A549 (cell line): Measurements from ENCODE around the gene SPARC. TPM values are rescaled to one million over a fixed set of nuclear protein-coding genes. Genes with fewer than 3 reads are reported as not detected.
A peak's percentile ranks its signal among the peaks of the same experiment; 100 is the strongest.

Source experiments
- ATAC-seq, 2 experiments: fragments of 200-7000 bp in 1 of 2; fragments of >200 bp in 1 of 2; cut with Nextera tagmentation in 1 of 2; cut with Tn5 transposase in 1 of 2; 3 replicates each; pipeline versions ENCODE4 v1.8.0 to v1.9.1; 2018 to 2020; ENCODE audit warnings: mild to moderate bottlenecking in 1 of 2, moderate library complexity in 1 of 2
- CTCF ChIA-PET: fragments of 300-600 bp; sonication (Branson Sonifier 250); formaldehyde crosslinking; extraction: SDS; loops from one replicate; lab custom pipeline; 2021; ENCODE audit warnings: antibody characterized with exemption, inconsistent platforms; lab: Yijun Ruan, JAX
- POLR2A ChIA-PET: fragments of 350-600 bp; formaldehyde crosslinking; extraction: SDS; loops from one replicate; lab custom pipeline; 2021; ENCODE audit warnings: antibody characterized with exemption, inconsistent platforms; lab: Yijun Ruan, JAX
- DNase-seq, 2 experiments: peaks; one replicate each; pipeline versions ENCODE4 v3.0.0 to v3.0.0-alpha.2; 2011 to 2016; ENCODE audit warnings: low read depth in 1 of 2, low spot score in 1 of 2
- FAIRE-seq: peaks from 2 replicates; lab custom pipeline; 2011; peaks lifted over from hg19 to GRCh38; lab: Jason Lieb, UNC
- H3K27ac ChIP-seq, 2 experiments: fragments of >200 bp; sonication (Bioruptor Twin); formaldehyde crosslinking; 3 replicates each; pipeline ENCODE4 v1.5.1; 2016 to 2017
- H3K4me1 ChIP-seq: fragments of >200 bp; sonication (Bioruptor Twin); formaldehyde crosslinking; 3 replicates; pipeline ENCODE4 v1.6.1; 2016
- H3K4me2 ChIP-seq: fragments of >200 bp; sonication (Bioruptor Twin); formaldehyde crosslinking; 3 replicates; pipeline ENCODE4 v1.6.1; 2016
- H3K4me3 ChIP-seq: fragments of >200 bp; sonication (Bioruptor Twin); formaldehyde crosslinking; 3 replicates; pipeline ENCODE4 v1.5.1; 2016
- H3K9me3 ChIP-seq: fragments of >200 bp; sonication (Bioruptor Twin); formaldehyde crosslinking; 3 replicates; pipeline ENCODE4 v1.6.1; 2016
- CBX2 ChIP-seq: fragments of 200-600 bp; sonication (generic); IDR thresholded peaks from 2 replicates; pipeline ENCODE4 v1.6.1; 2016; ENCODE audit warnings: low read depth, mild to moderate bottlenecking, borderline replicate concordance
- CEBPB ChIP-seq, 2 experiments: fragments of >200 bp in 1 of 2; sonication (Bioruptor Twin) in 1 of 2; formaldehyde crosslinking in 1 of 2; IDR thresholded peaks; 2 replicates each; pipeline ENCODE4 v1.6.1; 2012 to 2016
- CHD4 ChIP-seq: fragments of 200-600 bp; sonication (generic); IDR thresholded peaks from 2 replicates; pipeline ENCODE4 v1.6.1; 2016; ENCODE audit warnings: antibody characterized with exemption, mild to moderate bottlenecking, borderline replicate concordance
- CTCF ChIP-seq: fragments of >200 bp; sonication (Bioruptor Twin); formaldehyde crosslinking; IDR thresholded peaks from 3 replicates; pipeline ENCODE4 v1.5.1; 2016
- EHMT2 ChIP-seq: fragments of 200-600 bp; sonication (generic); IDR thresholded peaks from 2 replicates; pipeline ENCODE4 v1.6.1; 2016; ENCODE audit warnings: antibody characterized with exemption, low read depth, mild to moderate bottlenecking, moderate library complexity
- ELK1 ChIP-seq: fragments of 150-350 bp; IDR thresholded peaks from 2 replicates; pipeline ENCODE4 v1.6.1; 2014; ENCODE audit warnings: low read depth, mild to moderate bottlenecking, low read length
- ESRRA ChIP-seq: fragments of 150-350 bp; IDR thresholded peaks from 2 replicates; pipeline ENCODE4 v1.6.1; 2014; ENCODE audit warnings: mild to moderate bottlenecking, low read length, borderline replicate concordance
- FOSB ChIP-seq: fragments of 250-450 bp; sonication (Bioruptor Pico); IDR thresholded peaks from 2 replicates; pipeline ENCODE4 v1.5.0; 2020; ENCODE audit warnings: mild to moderate bottlenecking, moderate library complexity
- FOSL2 ChIP-seq, 2 experiments: fragments of 450-650 bp in 1 of 2; fragments of >200 bp in 1 of 2; sonication (Bioruptor Twin) in 1 of 2; formaldehyde crosslinking; IDR thresholded peaks; 2 replicates each; pipeline versions ENCODE4 v1.5.0 to v1.6.1; 2016 to 2020; ENCODE audit warnings: mild to moderate bottlenecking in 1 of 2, moderate library complexity in 1 of 2
- FOXS1 ChIP-seq: fragments of 250-450 bp; sonication (Bioruptor Pico); IDR thresholded peaks from 2 replicates; pipeline ENCODE4 v1.5.0; 2020; ENCODE audit warnings: mild to moderate bottlenecking, moderate library complexity
- HOXB5 ChIP-seq: fragments of 250-450 bp; sonication (Bioruptor Pico); IDR thresholded peaks from 2 replicates; pipeline ENCODE4 v1.5.0; 2020; ENCODE audit warnings: mild to moderate bottlenecking, moderate library complexity
- JUNB ChIP-seq: fragments of >200 bp; sonication (Bioruptor Twin); formaldehyde crosslinking; IDR thresholded peaks from 2 replicates; pipeline ENCODE4 v1.6.1; 2016
- NPAS2 ChIP-seq: fragments of 250-450 bp; sonication (Bioruptor Pico); IDR thresholded peaks from 2 replicates; pipeline ENCODE4 v1.8.0; 2022; ENCODE audit warnings: mild to moderate bottlenecking, moderate library complexity, borderline replicate concordance
- RCOR1 ChIP-seq: fragments of 150-350 bp; IDR thresholded peaks from 2 replicates; pipeline ENCODE4 v1.6.1; 2014; ENCODE audit warnings: antibody characterized with exemption, low read length, low read depth
- SMC3 ChIP-seq: fragments of >200 bp; sonication (Bioruptor Twin); formaldehyde crosslinking; IDR thresholded peaks from 3 replicates; pipeline ENCODE4 v1.6.1; 2018; ENCODE audit warnings: inconsistent platforms
- SREBF2 ChIP-seq: fragments of 450-650 bp; IDR thresholded peaks from 2 replicates; pipeline ENCODE4 v1.6.1; 2014; ENCODE audit warnings: mild to moderate bottlenecking, moderate library complexity
- WGBS: methylation state at CpG from one replicate; pipeline ENCODE4 v1.1.6; 2017; ENCODE audit errors: missing lambda C conversion rate; 5-methylcytosine and 5-hydroxymethylcytosine counted together
- polyA plus RNA-seq, 4 experiments: library from polyadenylated mRNA; depleted of rRNA in 3 of 4; stranded (reverse); fragments of >200 nt; fragmentation: RNase III in 1 of 4; extraction: RNeasy Plus Mini Kit Qiagen cat#74134 plus additional on column Dnase treatment in 1 of 4; gene quantifications; 2 replicates in 3 of 4; 3 replicates in 1 of 4; pipeline ENCODE4 v1.2.3, GENCODE V29; 2011 to 2017

The SPARC gene
- polyA plus RNA-seq, 2 of the 4 experiments (the other 2 are of a cell fraction), result 33.8 to 45.7 TPM

- TF ChIP-seq CHD4 (no peak), CTCF (no peak)
- ChIA-PET CTCF (interaction anchor here (5.3 kb wide), 1 partner anchor 21 kb away, joined by 26 read pairs; no protein-coding TSS in a partner anchor), POLR2A (no interaction called here)
- DNase-seq (no peak), FAIRE-seq (no peak), ATAC-seq (no peak)
- WGBS, result 68% methylated on average over 8 of the region's 8 CpGs
- Histone ChIP-seq H3K4me2 (no peak overlapping the region), H3K4me1 (peaks cover 27% of the 10 kb centered on the region), H3K9me3 (no peaks in the 10 kb centered on the region), H3K27ac (peak overlapping the region in 1 of 2 experiments; percentile 2; a peak in 2 of 6 replicates), H3K4me3 (no peak overlapping the region)
These were observed 7.1 kb downstream of the SPARC start for GRCh38 chr5:151679421-151680155.

DNA sequence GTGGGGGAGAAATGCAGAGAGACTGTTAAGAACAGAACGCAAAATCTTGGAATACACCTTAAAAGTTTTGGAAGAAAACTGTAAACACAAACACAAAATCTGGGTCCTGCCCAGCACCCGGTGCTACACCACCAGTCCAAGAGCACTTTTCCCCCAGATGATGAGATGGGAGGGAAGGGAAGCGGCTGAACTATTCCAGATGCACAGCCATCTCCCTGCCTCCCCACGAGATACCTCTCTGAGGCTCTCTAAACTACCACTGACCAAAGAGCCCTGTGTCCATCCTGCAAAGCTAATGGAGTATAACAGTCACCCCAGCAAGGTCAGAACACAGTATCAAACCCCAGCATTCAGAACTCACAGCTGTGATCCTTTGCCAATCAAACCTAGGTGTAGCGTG, 8.0 kb downstream of the SPARC start:
- FAIRE-seq (no peak), ATAC-seq (no peak), DNase-seq (no peak)
- ChIA-PET POLR2A (no interaction called here), CTCF (interaction anchor here (1.2 kb wide), 1 partner anchor 12 kb away, joined by 5 read pairs; no protein-coding TSS in a partner anchor)
- Histone ChIP-seq H3K9me3 (no peaks in the 10 kb centered on the region), H3K4me1 (peaks cover 18% of the 10 kb centered on the region), H3K27ac (no peak overlapping the region), H3K4me2 (no peak overlapping the region), H3K4me3 (no peak overlapping the region)
- 65% methylated on average over 5 of the region's 5 CpGs for WGBS
- TF ChIP-seq FOSB (CRISPR knock-in tag) (no peak), RCOR1 (no peak), ELK1 (no peak), CHD4 (no peak), NPAS2 (CRISPR knock-in tag) (no peak)

GRCh38 chr5:151677776-151678545, 8.8 kb downstream of the SPARC start:
- whole genome bisulfite sequencing, result 91% methylated on average over 6 of the region's 6 CpGs
- ATAC-seq (no peak; a peak in 1 of 6 replicates), DNase-seq (no peak), FAIRE-seq (no peak)
- peaks cover 13% of the 10 kb centered on the region for H3K4me1 ChIP-seq
- TF ChIP-seq FOSL2 (IDR thresholded peaks at IDR 0.05) (no peak), FOSL2 (CRISPR knock-in tag; IDR thresholded peaks at IDR 0.05) (no peak), FOSB (CRISPR knock-in tag) (no peak), SMC3 (no peak), ESRRA (no peak), CEBPB (IDR thresholded peaks at IDR 0.05) (no peak), EHMT2 (no peak), SREBF2 (no peak), CBX2 (no peak), NPAS2 (CRISPR knock-in tag) (no peak), JUNB (no peak), FOXS1 (CRISPR knock-in tag) (no peak), HOXB5 (CRISPR knock-in tag) (no peak)
- ChIA-PET POLR2A (no interaction called here), CTCF (interaction anchor here (0.8 to 1.2 kb wide), 4 partner anchors 11 to 21 kb away, joined by 3 to 5 read pairs (median 3); no protein-coding TSS in a partner anchor)
- H3K4me2 ChIP-seq, result no peak overlapping the region
- no peaks in the 10 kb centered on the region for H3K9me3 ChIP-seq
- 0 out of 6 replicates have a peak overlapping the region, but pooled peaks of 1 of the 2 experiments have one; percentile 5 for H3K27ac ChIP-seq
- no peak overlapping the region for H3K4me3 ChIP-seq
